Liver (tissue), 9 donors: Measurements from ENCODE around the gene DIS3L2. TPM values are rescaled to one million over a fixed set of nuclear protein-coding genes. Genes with fewer than 3 reads are reported as not detected.

Experiments used
- DNase-seq: peaks from one replicate; pipeline ENCODE4 v3.0.0-alpha.2; 2017; ENCODE audit warnings: low spot score
- H3K27ac ChIP-seq, 2 donors: one replicate each; pipeline ENCODE4 v1.7.0; 2013; ENCODE audit warnings: inconsistent platforms in 2 of 2, low read length in 2 of 2, control low read depth in 1 of 2, low read depth in 1 of 2, mild to moderate bottlenecking in 1 of 2
- H3K27me3 ChIP-seq, 4 donors: one replicate each; pipeline versions ENCODE4 v1.6.1 to v1.7.0; 2013; ENCODE audit warnings: low read length in 3 of 4, inconsistent platforms in 1 of 4, mild to moderate bottlenecking in 1 of 4, moderate library complexity in 1 of 4; ENCODE audit not compliant: control insufficient read depth in 4 of 4, insufficient read depth in 4 of 4
- H3K36me3 ChIP-seq, 4 donors: one replicate each; pipeline versions ENCODE4 v1.6.1 to v1.7.0; 2013; ENCODE audit warnings: low read length in 3 of 4, mild to moderate bottlenecking in 3 of 4, low read depth in 1 of 4, moderate library complexity in 1 of 4; ENCODE audit not compliant: control insufficient read depth in 4 of 4, insufficient read depth in 3 of 4
- H3K4me1 ChIP-seq, 4 donors: one replicate each; pipeline versions ENCODE4 v1.6.1 to v1.7.0; 2013; ENCODE audit warnings: low read length in 3 of 4, mild to moderate bottlenecking in 3 of 4, moderate library complexity in 1 of 4; ENCODE audit not compliant: control insufficient read depth in 4 of 4, insufficient read depth in 4 of 4
- H3K4me3 ChIP-seq, 3 donors: one replicate each; pipeline versions ENCODE4 v1.6.1 to v1.7.0; 2013; ENCODE audit warnings: low read length in 3 of 3, control low read depth in 1 of 3, low read depth in 1 of 3, mild to moderate bottlenecking in 1 of 3
- H3K9ac ChIP-seq, 2 donors: one replicate each; pipeline ENCODE4 v1.7.0; 2013; ENCODE audit warnings: low read length in 2 of 2, mild to moderate bottlenecking in 2 of 2, moderate library complexity in 2 of 2, control low read depth in 1 of 2, low read depth in 1 of 2
- H3K9me3 ChIP-seq, 4 donors: one replicate each; pipeline versions ENCODE4 v1.6.1 to v1.7.0; 2013; ENCODE audit warnings: low read length in 3 of 4; ENCODE audit not compliant: control insufficient read depth in 4 of 4
- ATF3 ChIP-seq: IDR thresholded peaks from 2 replicates; pipeline ENCODE4 v1.6.1; 2016; ENCODE audit warnings: antibody characterized with exemption
- CTCF ChIP-seq: fragments of 150-350 bp; IDR thresholded peaks from 2 replicates; pipeline ENCODE4 v1.5.1; 2017; ENCODE audit warnings: improper control_type of control experiment, low read depth, low read length; ENCODE audit not compliant: missing input control
- EGR1 ChIP-seq, 2 donors: IDR thresholded peaks; 2 replicates each; pipeline ENCODE4 v1.6.1; 2016 to 2018; ENCODE audit warnings: antibody characterized with exemption in 2 of 2, low read depth in 2 of 2
- FOXA1 ChIP-seq: IDR thresholded peaks from 2 replicates; pipeline ENCODE4 v1.6.1; 2016; ENCODE audit warnings: antibody characterized with exemption
- FOXA2 ChIP-seq: IDR thresholded peaks from 2 replicates; pipeline ENCODE4 v1.6.1; 2016; ENCODE audit warnings: antibody characterized with exemption
- GABPA ChIP-seq, 2 donors: IDR thresholded peaks in 1 of 2; conservative IDR thresholded peaks in 1 of 2; 2 replicates each; pipeline ENCODE4 v1.6.1; 2016; ENCODE audit warnings: antibody characterized with exemption in 2 of 2, mild to moderate bottlenecking in 1 of 2, moderate library complexity in 1 of 2
- HNF4A ChIP-seq, 2 donors: conservative IDR thresholded peaks; 2 replicates each; pipeline ENCODE4 v1.6.1; 2016; ENCODE audit warnings: antibody characterized with exemption in 2 of 2, mild to moderate bottlenecking in 2 of 2
- JUND ChIP-seq, 2 donors: IDR thresholded peaks; 2 replicates each; pipeline ENCODE4 v1.6.1; 2016; ENCODE audit warnings: antibody characterized with exemption in 2 of 2
- MAX ChIP-seq: IDR thresholded peaks from 2 replicates; pipeline ENCODE4 v1.6.1; 2016; ENCODE audit warnings: antibody characterized with exemption
- RAD21 ChIP-seq, 2 donors: IDR thresholded peaks; 2 replicates each; pipeline ENCODE4 v1.6.1; 2016; ENCODE audit warnings: antibody characterized with exemption in 2 of 2, mild to moderate bottlenecking in 2 of 2
- REST ChIP-seq: IDR thresholded peaks from 2 replicates; pipeline ENCODE4 v1.6.1; 2016; ENCODE audit warnings: antibody characterized with exemption, mild to moderate bottlenecking
- RXRA ChIP-seq, 2 donors: IDR thresholded peaks; 2 replicates each; pipeline ENCODE4 v1.6.1; 2017 to 2018; ENCODE audit warnings: antibody characterized with exemption in 2 of 2, mild to moderate bottlenecking in 1 of 2
- SP1 ChIP-seq: IDR thresholded peaks from 2 replicates; pipeline ENCODE4 v1.6.1; 2018; ENCODE audit warnings: antibody characterized with exemption, mild to moderate bottlenecking
- TAF1 ChIP-seq: conservative IDR thresholded peaks from 2 replicates; pipeline ENCODE4 v1.6.1; 2016; ENCODE audit warnings: antibody characterized with exemption, mild to moderate bottlenecking
- YY1 ChIP-seq: IDR thresholded peaks from 2 replicates; pipeline ENCODE4 v1.6.1; 2016; ENCODE audit warnings: antibody characterized with exemption, mild to moderate bottlenecking
- WGBS: extraction: QIAGEN DNeasy Blood & Tissue Kit; methylation state at CpG from one replicate; pipeline ENCODE4 v1.1.7; 2013; 5-methylcytosine and 5-hydroxymethylcytosine counted together
- polyA plus RNA-seq, 2 donors: library from polyadenylated mRNA; stranded (reverse) in 1 of 2; unstranded in 1 of 2; fragments of 200-250 nt in 1 of 2; fragments of >200 nt in 1 of 2; fragmentation: Nextera tagmentation in 1 of 2; extraction: Ambion mirVana in 1 of 2; gene quantifications; one replicate each; pipeline versions ENCODE4 v1.2.1 to v1.2.3, GENCODE V29; 2013 to 2015
- total RNA-seq, 2 donors: library from RNA; depleted of rRNA; stranded (reverse); fragments of >200 nt; gene quantifications; one replicate each; pipeline ENCODE4 v1.2.3, GENCODE V29; 2014
- donor health status: healthy.
- donor health status: healthy.
- donor health status: healthy.
- donor health status: healthy.
- donor health status: healthy.

The DIS3L2 gene
- total and polyA plus RNA-seq, 4 donors, result 5.7 to 21.5 (median 8.8) TPM

- no peak for TF ChIP-seq EGR1 (IDR thresholded peaks at IDR 0.05; ENCODE audit: low read depth in 2 of 2)
- no peak overlapping the region for H3K9ac ChIP-seq
- DNase-seq, result no peak
- H3K36me3 ChIP-seq, result peaks cover 9 to 27% (median 17%) of the 10 kb centered on the region in 4 donors
- no peak overlapping the region for H3K27ac ChIP-seq
- no peaks in the 10 kb centered on the region for H3K9me3 ChIP-seq
- WGBS, result 83% methylated on average over 3 of the region's 3 CpGs
- no peaks in the 10 kb centered on the region for H3K4me1 ChIP-seq
- no peaks in the 10 kb centered on the region for H3K27me3 ChIP-seq
- no peak overlapping the region for H3K4me3 ChIP-seq
Observed at GRCh38 chr2:232022718-232023117, 61.2 kb downstream of the DIS3L2 start.

- DNase-seq, result no peak
- H3K36me3 ChIP-seq, result peaks cover 6 to 23% (median 17%) of the 10 kb centered on the region in 4 donors
Observed at GRCh38 chr2:232023426-232023825, 61.9 kb downstream of the DIS3L2 start.

More at GRCh38 chr2:232023426-232023825, 61.9 kb downstream of the DIS3L2 start:
- TF ChIP-seq REST (no peak), CTCF (no peak), JUND (IDR thresholded peaks at IDR 0.05) (no peak), RAD21 (IDR thresholded peaks at IDR 0.05) (no peak), GABPA (IDR thresholded peaks at IDR 0.05 in 1 of 2, conservative IDR thresholded peaks at IDR 0.05 in 1 of 2) (no peak), TAF1 (no peak), MAX (no peak), HNF4A (conservative IDR thresholded peaks at IDR 0.05) (no peak), RXRA (IDR thresholded peaks at IDR 0.05) (no peak), FOXA2 (no peak), ATF3 (no peak), YY1 (no peak), FOXA1 (no peak), SP1 (no peak)
- Histone ChIP-seq H3K9ac (no peak overlapping the region), H3K4me3 (no peak overlapping the region), H3K27ac (no peak overlapping the region), H3K4me1 (no peaks in the 10 kb centered on the region), H3K27me3 (no peaks in the 10 kb centered on the region), H3K9me3 (no peaks in the 10 kb centered on the region)
